Measurements from ENCODE around the gene CDKL1. TPM values are rescaled to one million over a fixed set of nuclear protein-coding genes. Genes with fewer than 3 reads are reported as not detected.

CDKL1 gene
- total RNA-seq, 1 donor: 10.5 TPM

GRCh38 chr14:50338587-50338986 is 58.1 kb downstream of the CDKL1 start:
- H3K4me2 ChIP-seq (ENCODE audit: insufficient read depth, low read length): no peak overlapping the region
- H3K79me2 ChIP-seq (ENCODE audit: insufficient read depth, low read length): no peaks in the 10 kb centered on the region
- no peak overlapping the region for H3K4me3 ChIP-seq (ENCODE audit: insufficient read depth, low read length)
- DNase-seq (ENCODE audit: insufficient read length, low spot score, missing footprints): no peak
- no peak for TF ChIP-seq CTCF (IDR thresholded peaks at IDR 0.05; ENCODE audit: extremely low read depth, low read depth, low read length)
- H3K4me1 ChIP-seq (ENCODE audit: insufficient read depth, low read length): peaks cover 33% of the 10 kb centered on the region
- no peak overlapping the region for H2AFZ ChIP-seq (ENCODE audit: low read length)
- no peaks in the 10 kb centered on the region for H3K27me3 ChIP-seq (ENCODE audit: insufficient read depth, low read length)
- H3K27ac ChIP-seq (ENCODE audit: low read depth, low read length): no peak overlapping the region
- H3K36me3 ChIP-seq (ENCODE audit: insufficient read depth, low read length): no peaks in the 10 kb centered on the region
- H4K20me1 ChIP-seq (ENCODE audit: insufficient read depth, low read length): no peaks in the 10 kb centered on the region
- no peaks in the 10 kb centered on the region for H3K9me3 ChIP-seq (ENCODE audit: low read depth, low read length)

- no peaks in the 10 kb centered on the region for H4K20me1 ChIP-seq (ENCODE audit: insufficient read depth, low read length)
- DNase-seq (ENCODE audit: insufficient read length, low spot score, missing footprints): no peak
- no peaks in the 10 kb centered on the region for H3K79me2 ChIP-seq (ENCODE audit: insufficient read depth, low read length)
- no peak for TF ChIP-seq CTCF (IDR thresholded peaks at IDR 0.05; ENCODE audit: extremely low read depth, low read depth, low read length)
- peak overlapping the region; percentile 77 for H2AFZ ChIP-seq (ENCODE audit: low read length)
- peak overlapping the region; percentile 49 for H3K4me2 ChIP-seq (ENCODE audit: insufficient read depth, low read length)
- no peaks in the 10 kb centered on the region for H3K9me3 ChIP-seq (ENCODE audit: low read depth, low read length)
- peak overlapping the region; percentile 4 for H3K27ac ChIP-seq (ENCODE audit: low read depth, low read length)
- peaks cover 29% of the 10 kb centered on the region for H3K4me1 ChIP-seq (ENCODE audit: insufficient read depth, low read length)
- no peaks in the 10 kb centered on the region for H3K36me3 ChIP-seq (ENCODE audit: insufficient read depth, low read length)
- no peak overlapping the region for H3K4me3 ChIP-seq (ENCODE audit: insufficient read depth, low read length)
- H3K27me3 ChIP-seq (ENCODE audit: insufficient read depth, low read length): no peaks in the 10 kb centered on the region
Measured at GRCh38 chr14:50335989-50336824, 60.5 kb downstream of the CDKL1 start.

GRCh38 chr14:50335389-50335788 is 61.3 kb downstream of the CDKL1 start:
- H3K4me3 ChIP-seq (ENCODE audit: insufficient read depth, low read length): no peak overlapping the region
- H3K27me3 ChIP-seq (ENCODE audit: insufficient read depth, low read length): no peaks in the 10 kb centered on the region
- peak; percentile 10 for TF ChIP-seq CTCF (IDR thresholded peaks at IDR 0.05; ENCODE audit: extremely low read depth, low read depth, low read length)
- H3K27ac ChIP-seq (ENCODE audit: low read depth, low read length): peak overlapping the region; percentile 4
- H2AFZ ChIP-seq (ENCODE audit: low read length): peak overlapping the region; percentile 77
- H3K4me1 ChIP-seq (ENCODE audit: insufficient read depth, low read length): peaks cover 29% of the 10 kb centered on the region
- H4K20me1 ChIP-seq (ENCODE audit: insufficient read depth, low read length): no peaks in the 10 kb centered on the region
- H3K36me3 ChIP-seq (ENCODE audit: insufficient read depth, low read length): no peaks in the 10 kb centered on the region
- DNase-seq (ENCODE audit: insufficient read length, low spot score, missing footprints): no peak
- H3K9me3 ChIP-seq (ENCODE audit: low read depth, low read length): no peaks in the 10 kb centered on the region
- peak overlapping the region; percentile 3 for H3K4me2 ChIP-seq (ENCODE audit: insufficient read depth, low read length)
- H3K79me2 ChIP-seq (ENCODE audit: insufficient read depth, low read length): no peaks in the 10 kb centered on the region

- no peak for DNase-seq (ENCODE audit: insufficient read length, low spot score, missing footprints)
- no peak overlapping the region for H2AFZ ChIP-seq (ENCODE audit: low read length)
- H3K36me3 ChIP-seq (ENCODE audit: insufficient read depth, low read length): no peaks in the 10 kb centered on the region
- no peak overlapping the region for H3K27ac ChIP-seq (ENCODE audit: low read depth, low read length)
- no peaks in the 10 kb centered on the region for H3K27me3 ChIP-seq (ENCODE audit: insufficient read depth, low read length)
- H3K4me3 ChIP-seq (ENCODE audit: insufficient read depth, low read length): no peak overlapping the region
- H3K4me2 ChIP-seq (ENCODE audit: insufficient read depth, low read length): no peak overlapping the region
- peaks cover 29% of the 10 kb centered on the region for H3K4me1 ChIP-seq (ENCODE audit: insufficient read depth, low read length)
- no peak for TF ChIP-seq CTCF (IDR thresholded peaks at IDR 0.05; ENCODE audit: extremely low read depth, low read depth, low read length)
- H3K79me2 ChIP-seq (ENCODE audit: insufficient read depth, low read length): no peaks in the 10 kb centered on the region
- no peaks in the 10 kb centered on the region for H4K20me1 ChIP-seq (ENCODE audit: insufficient read depth, low read length)
- H3K9me3 ChIP-seq (ENCODE audit: low read depth, low read length): no peaks in the 10 kb centered on the region
Measured at GRCh38 chr14:50334211-50334610, 62.5 kb downstream of the CDKL1 start.

Measured in osteoblast (primary cell).